Urinary bladder (tissue), 4 donors: ENCODE measurements around the gene KIAA1143. TPM values are rescaled to one million over a fixed set of nuclear protein-coding genes. Genes with fewer than 3 reads are reported as not detected.

Source experiments
- DNase-seq: peaks from one replicate; pipeline ENCODE4 v3.0.0-alpha.2; 2015; ENCODE audit errors: extremely low spot score
- H3K27ac ChIP-seq: one replicate; pipeline ENCODE4 v1.5.1; 2013; ENCODE audit warnings: low read depth, mild to moderate bottlenecking, moderate library complexity
- H3K36me3 ChIP-seq: one replicate; pipeline ENCODE4 v1.6.1; 2013; ENCODE audit warnings: mild to moderate bottlenecking, moderate library complexity; ENCODE audit not compliant: insufficient read depth
- H3K4me1 ChIP-seq: one replicate; pipeline ENCODE4 v1.6.1; 2013; ENCODE audit warnings: mild to moderate bottlenecking, moderate library complexity; ENCODE audit not compliant: insufficient read depth
- H3K4me3 ChIP-seq: one replicate; pipeline ENCODE4 v1.5.1; 2013; ENCODE audit warnings: low read depth, low read length
- WGBS: extraction: QIAGEN DNeasy Blood & Tissue Kit; methylation state at CpG from one replicate; pipeline ENCODE4 v1.1.7; 2013; 5-methylcytosine and 5-hydroxymethylcytosine counted together
- polyA plus RNA-seq: library from polyadenylated mRNA; stranded (reverse); fragments of 200-250 nt; gene quantifications from one replicate; pipeline ENCODE4 v1.2.3, GENCODE V29; 2013
- total RNA-seq: library from RNA; depleted of rRNA; stranded (reverse); fragments of >200 nt; gene quantifications from one replicate; pipeline ENCODE4 v1.2.3, GENCODE V29; 2014
- donor health status: healthy with polysubstance abuse.
- donor health status: healthy.

The KIAA1143 gene
- total and polyA plus RNA-seq, 2 donors: 21.6 to 43.0 TPM

GRCh38 chr3:44722103-44722401, 39.4 kb downstream of the KIAA1143 start:
- no peak for DNase-seq
- Histone ChIP-seq H3K4me3 (no peak overlapping the region), H3K4me1 (no peaks in the 10 kb centered on the region), H3K36me3 (peaks cover 11% of the 10 kb centered on the region), H3K27ac (no peak overlapping the region)
- 97% methylated on average over 1 of the region's 1 CpG for WGBS

DNA sequence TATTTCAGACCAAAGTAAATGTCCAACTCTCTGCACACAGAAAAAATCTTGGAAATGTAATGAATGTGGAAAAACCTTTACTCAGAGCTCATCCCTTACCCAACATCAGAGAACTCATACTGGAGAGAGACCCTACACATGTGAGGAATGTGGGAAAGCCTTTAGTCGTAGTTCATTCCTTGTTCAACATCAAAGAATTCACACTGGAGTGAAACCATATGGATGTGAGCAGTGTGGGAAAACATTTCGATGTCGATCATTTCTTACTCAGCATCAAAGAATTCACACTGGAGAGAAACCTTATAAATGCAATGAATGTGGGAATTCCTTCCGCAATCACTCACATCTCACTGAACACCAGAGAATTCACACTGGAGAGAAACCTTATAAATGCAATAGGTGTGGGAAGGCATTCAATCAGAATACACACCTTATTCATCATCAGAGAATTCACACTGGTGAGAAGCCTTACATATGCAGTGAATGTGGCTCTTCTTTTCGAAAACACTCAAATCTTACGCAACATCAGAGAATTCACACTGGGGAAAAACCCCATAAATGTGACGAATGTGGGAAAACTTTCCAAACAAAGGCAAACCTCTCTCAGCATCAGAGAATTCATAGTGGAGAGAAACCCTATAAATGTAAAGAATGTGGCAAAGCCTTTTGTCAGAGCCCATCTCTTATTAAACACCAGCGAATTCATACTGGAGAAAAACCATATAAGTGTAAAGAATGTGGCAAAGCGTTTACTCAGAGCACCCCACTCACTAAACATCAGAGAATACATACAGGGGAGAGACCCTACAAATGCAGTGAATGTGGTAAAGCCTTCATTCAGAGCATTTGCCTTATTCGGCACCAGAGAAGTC, 40.0 kb downstream of the KIAA1143 start:
- peaks cover 11% of the 10 kb centered on the region for H3K36me3 ChIP-seq
- H3K4me3 ChIP-seq: no peak overlapping the region
- no peak overlapping the region for H3K27ac ChIP-seq

DNA sequence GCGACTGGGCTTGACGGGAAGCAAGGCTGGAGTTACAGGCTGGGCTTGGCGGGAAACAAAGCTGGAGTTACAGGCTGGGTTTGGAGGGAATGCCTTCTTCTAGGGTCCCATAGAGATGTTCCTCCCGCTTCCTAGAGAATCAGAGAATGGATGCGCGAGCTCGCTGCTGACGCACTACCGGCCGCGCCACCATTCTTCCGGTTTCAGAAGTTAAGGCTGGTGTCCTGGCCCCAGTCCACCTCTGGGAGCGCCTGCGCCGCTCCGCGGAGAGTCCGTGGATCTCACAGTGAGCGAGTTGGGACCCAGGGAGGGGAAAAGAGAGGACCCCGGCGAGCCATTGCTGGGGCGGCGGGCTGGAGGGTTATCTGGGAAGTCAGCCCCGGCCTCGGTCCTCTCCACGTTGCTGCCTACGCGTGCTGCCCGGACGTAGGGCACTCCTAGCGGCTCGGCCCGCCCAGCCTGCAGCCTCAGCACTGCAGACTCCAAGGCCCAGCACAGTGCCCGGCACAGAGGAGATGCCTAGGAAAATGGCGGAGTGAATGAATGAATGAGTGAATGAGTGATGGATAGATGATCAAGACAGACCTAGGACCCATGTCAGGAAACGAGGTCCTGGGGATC, 48.9 kb downstream of the KIAA1143 start, which contains the start of gene ZNF502:
ZNF502 (plus strand) TSS at position 206 of the 621 bp plus-strand sequence. CDS start 7,602 bp downstream, outside the sequence.
- H3K4me1 ChIP-seq: no peaks in the 10 kb centered on the region
- under 1% methylated on average over 36 of the region's 36 CpGs for WGBS
- peak within 1 kb of the TSS; percentile 95 for H3K4me3 ChIP-seq
- no peaks in the 10 kb centered on the region for H3K36me3 ChIP-seq
- peak within 1 kb of the TSS; percentile 40 for H3K27ac ChIP-seq
- peak; percentile 79 for DNase-seq

More for the DNA sequence above, 40.0 kb downstream of the KIAA1143 start:
- no peaks in the 10 kb centered on the region for H3K4me1 ChIP-seq
- 97% methylated on average over 10 of the region's 10 CpGs for WGBS
- DNase-seq: no peak

Other genes starting within 250 kb of the KIAA1143 start
- 19.5 TPM for gene ZKSCAN7, start 206.4 kb downstream of the KIAA1143 start, total RNA-seq
- 3.7 TPM for gene ZKSCAN7, start 206.4 kb downstream of the KIAA1143 start, polyA plus RNA-seq
- 12.9 TPM for gene ZNF660, start 176.7 kb downstream of the KIAA1143 start, total RNA-seq
- gene ZNF660, start 176.7 kb downstream of the KIAA1143 start, polyA plus RNA-seq: 1.9 TPM
- 37.9 TPM for gene ZNF197, start 136.6 kb downstream of the KIAA1143 start, total RNA-seq
- 11.4 TPM for gene ZNF197, start 136.6 kb downstream of the KIAA1143 start, polyA plus RNA-seq
- 17.9 TPM for gene ZNF35, start 112.9 kb downstream of the KIAA1143 start, total RNA-seq
- gene ZNF35, start 112.9 kb downstream of the KIAA1143 start, polyA plus RNA-seq: 5.6 TPM
- gene ZNF502, start 49.0 kb downstream of the KIAA1143 start, total RNA-seq: 15.0 TPM
- 4.7 TPM for gene ZNF502, start 49.0 kb downstream of the KIAA1143 start, polyA plus RNA-seq
- 14.3 TPM for gene ZNF501, start 32.0 kb downstream of the KIAA1143 start, total RNA-seq
- gene ZNF501, start 32.0 kb downstream of the KIAA1143 start, polyA plus RNA-seq: 4.1 TPM
- gene KIF15, start 175 bp upstream of the KIAA1143 start, total RNA-seq: 16.1 TPM
- 0.53 TPM for gene KIF15, start 175 bp upstream of the KIAA1143 start, polyA plus RNA-seq
- 7.9 TPM for gene TMEM42, start 100.3 kb upstream of the KIAA1143 start, total RNA-seq
- 20.8 TPM for gene TMEM42, start 100.3 kb upstream of the KIAA1143 start, polyA plus RNA-seq
- not detected for gene TGM4, start 113.0 kb upstream of the KIAA1143 start, total RNA-seq
- gene TGM4, start 113.0 kb upstream of the KIAA1143 start, polyA plus RNA-seq: not detected
- gene ZDHHC3, start 214.6 kb upstream of the KIAA1143 start, total RNA-seq: 56.1 TPM
- 44.7 TPM for gene ZDHHC3, start 214.6 kb upstream of the KIAA1143 start, polyA plus RNA-seq
- 33.4 TPM for gene EXOSC7, start 214.6 kb upstream of the KIAA1143 start, total RNA-seq
- gene EXOSC7, start 214.6 kb upstream of the KIAA1143 start, polyA plus RNA-seq: 32.5 TPM